Measurements from ENCODE around the gene ARHGAP6.

The ARHGAP6 gene

GRCh38 chrX:11272290-11272689 is 393.4 kb downstream of the ARHGAP6 start:
- H3K4me3 ChIP-seq (ENCODE audit: low read length): no peak overlapping the region
- no peak for DNase-seq (ENCODE audit: low read depth)
- TF ChIP-seq CTCF (conservative IDR thresholded peaks at IDR 0.05; ENCODE audit: low read depth, low read length): no peak

GRCh38 chrX:11269996-11270395 is 395.7 kb downstream of the ARHGAP6 start:
- H3K4me3 ChIP-seq (ENCODE audit: low read length): no peak overlapping the region
- DNase-seq (ENCODE audit: low read depth): no peak

GRCh38 chrX:11269006-11269405 is 396.7 kb downstream of the ARHGAP6 start:
- H3K4me3 ChIP-seq (ENCODE audit: low read length): no peak overlapping the region
- TF ChIP-seq CTCF (conservative IDR thresholded peaks at IDR 0.05; ENCODE audit: low read depth, low read length): no peak
- no peak for DNase-seq (ENCODE audit: low read depth)

More at GRCh38 chrX:11269996-11270395, 395.7 kb downstream of the ARHGAP6 start:
- no peak for TF ChIP-seq CTCF (conservative IDR thresholded peaks at IDR 0.05; ENCODE audit: low read depth, low read length)

GRCh38 chrX:11267425-11267824 is 398.3 kb downstream of the ARHGAP6 start:
- TF ChIP-seq CTCF (conservative IDR thresholded peaks at IDR 0.05; ENCODE audit: low read depth, low read length): no peak
- DNase-seq (ENCODE audit: low read depth): no peak
- no peak overlapping the region for H3K4me3 ChIP-seq (ENCODE audit: low read length)

- no peak for DNase-seq (ENCODE audit: low read depth)
- TF ChIP-seq CTCF (conservative IDR thresholded peaks at IDR 0.05; ENCODE audit: low read depth, low read length): no peak
- no peak overlapping the region for H3K4me3 ChIP-seq (ENCODE audit: low read length)
Observed at GRCh38 chrX:11266573-11267003, 399.1 kb downstream of the ARHGAP6 start.

- no peak overlapping the region for H3K4me3 ChIP-seq (ENCODE audit: low read length)
- no peak for DNase-seq (ENCODE audit: low read depth)
- TF ChIP-seq CTCF (conservative IDR thresholded peaks at IDR 0.05; ENCODE audit: low read depth, low read length): no peak
Observed at GRCh38 chrX:11265352-11265751, 400.4 kb downstream of the ARHGAP6 start.

GRCh38 chrX:11264925-11265324 is 400.8 kb downstream of the ARHGAP6 start:
- no peak for TF ChIP-seq CTCF (conservative IDR thresholded peaks at IDR 0.05; ENCODE audit: low read depth, low read length)
- DNase-seq (ENCODE audit: low read depth): no peak
- no peak overlapping the region for H3K4me3 ChIP-seq (ENCODE audit: low read length)
